B cell (primary cell): Measurements from ENCODE around the gene GPR158. TPM values are rescaled to one million over a fixed set of nuclear protein-coding genes. Genes with fewer than 3 reads are reported as not detected.

ENCODE experiments used
- ATAC-seq: fragments of 200-7000 bp; cut with Tn5 transposase; one replicate; pipeline ENCODE4 v1.10.0; 2021; ENCODE audit warnings: low read depth, mild to moderate bottlenecking, moderate number of reproducible peaks, moderate library complexity
- CTCF ChIA-PET: fragments of 350-600 bp; sonication (Branson Sonifier 250); formaldehyde crosslinking; loops from one replicate; lab custom pipeline; 2021; ENCODE audit warnings: antibody characterized with exemption, inconsistent platforms; lab: Charles Lee
- POLR2A ChIA-PET: fragments of 350-600 bp; sonication (Branson Sonifier 250); formaldehyde crosslinking; loops from one replicate; lab custom pipeline; 2021; ENCODE audit warnings: antibody characterized with exemption; lab: Charles Lee
- DNase-seq: peaks from one replicate; pipeline ENCODE4 v3.0.0; 2013
- H2AFZ ChIP-seq: 2 replicates; pipeline ENCODE4 v1.6.1; 2012; ENCODE audit warnings: mild to moderate bottlenecking, low read depth, low read length; ENCODE audit not compliant: insufficient read depth, poor library complexity, severe bottlenecking
- H3K27ac ChIP-seq, 2 donors: 1 replicate in 1 of 2; 2 replicates in 1 of 2; pipeline ENCODE4 v1.5.1; 2012 to 2013; ENCODE audit warnings: low read length in 2 of 2, mild to moderate bottlenecking in 2 of 2, moderate library complexity in 1 of 2
- H3K27me3 ChIP-seq, 4 experiments: fragments of 200-600 bp in 1 of 4; sonication (generic) in 1 of 4; replicated peaks in 1 of 4; 1 replicate in 2 of 4; 2 replicates in 2 of 4; pipeline versions ENCODE4 v1.6.1 to v1.7.0; 2013 to 2016; ENCODE audit warnings: low read length in 3 of 4, mild to moderate bottlenecking in 2 of 4, mixed read lengths in 1 of 4, moderate library complexity in 1 of 4; ENCODE audit not compliant: insufficient read depth in 4 of 4, control insufficient read depth in 3 of 4; ENCODE audit errors: control extremely low read depth in 1 of 4
- H3K36me3 ChIP-seq, 2 experiments: replicated peaks in 1 of 2; 1 replicate in 1 of 2; 2 replicates in 1 of 2; pipeline versions ENCODE4 v1.6.1 to v1.7.1; 2013; ENCODE audit warnings: low read length in 1 of 2; ENCODE audit not compliant: insufficient read depth in 2 of 2, control insufficient read depth in 1 of 2; ENCODE audit errors: control extremely low read depth in 1 of 2, extremely low read depth in 1 of 2
- H3K4me1 ChIP-seq, 2 donors: fragments of 200-600 bp in 1 of 2; sonication (generic) in 1 of 2; 1 replicate in 1 of 2; 2 replicates in 1 of 2; pipeline versions ENCODE4 v1.5.1 to v1.6.1; 2013 to 2017; ENCODE audit warnings: low read length in 2 of 2; ENCODE audit not compliant: control insufficient read depth in 2 of 2, insufficient read depth in 2 of 2
- H3K4me2 ChIP-seq: replicated peaks from 2 replicates; pipeline ENCODE3; 2012; ENCODE audit warnings: mild to moderate bottlenecking, low read depth, low read length; ENCODE audit not compliant: poor library complexity, severe bottlenecking
- H3K4me3 ChIP-seq, 5 experiments: fragments of 200-600 bp in 1 of 5; sonication (generic) in 1 of 5; 1 replicate in 3 of 5; 2 replicates in 2 of 5; pipeline versions ENCODE4 v1.5.1 to v1.7.0; 2011 to 2016; ENCODE audit warnings: low read length in 4 of 5, mild to moderate bottlenecking in 4 of 5, low read depth in 2 of 5, control low read depth in 1 of 5, moderate library complexity in 1 of 5; ENCODE audit not compliant: insufficient read depth in 1 of 5; ENCODE audit errors: control extremely low read depth in 1 of 5, extremely low read depth in 1 of 5
- H3K79me2 ChIP-seq: fragments of 200-600 bp; sonication (generic); one replicate; pipeline ENCODE4 v1.6.0; 2016; ENCODE audit warnings: low read length; ENCODE audit not compliant: control insufficient read depth, insufficient read depth
- H3K9ac ChIP-seq: fragments of 200-600 bp; sonication (generic); 2 replicates; pipeline ENCODE4 v1.6.1; 2017; ENCODE audit warnings: mild to moderate bottlenecking, low read length, moderate library complexity
- H3K9me3 ChIP-seq, 3 donors: one replicate each; pipeline versions ENCODE4 v1.6.1 to v1.7.1; 2013; ENCODE audit warnings: low read length in 2 of 3; ENCODE audit not compliant: control insufficient read depth in 2 of 3, insufficient read depth in 1 of 3; ENCODE audit errors: control extremely low read depth in 1 of 3
- H4K20me1 ChIP-seq: 2 replicates; pipeline ENCODE4 v1.6.0; 2012; ENCODE audit warnings: mild to moderate bottlenecking, low read length; ENCODE audit not compliant: insufficient read depth, control insufficient read depth, poor library complexity, severe bottlenecking
- H3K27ac Mint-ChIP-seq: one replicate; pipeline ENCODE4 v1.8.0; 2021; ENCODE audit warnings: mixed read lengths
- H3K27me3 Mint-ChIP-seq: one replicate; pipeline ENCODE4 v1.8.0; 2021; ENCODE audit warnings: mixed read lengths
- H3K4me1 Mint-ChIP-seq: one replicate; pipeline ENCODE4 v1.8.0; 2021; ENCODE audit warnings: mixed read lengths
- H3K4me3 Mint-ChIP-seq: one replicate; pipeline ENCODE4 v1.8.0; 2021; ENCODE audit warnings: mixed read lengths
- H3K9me3 Mint-ChIP-seq: one replicate; pipeline ENCODE4 v1.8.0; 2022; ENCODE audit warnings: mixed read lengths; ENCODE audit not compliant: insufficient read depth
- EZH2 ChIP-seq: IDR thresholded peaks from 2 replicates; pipeline ENCODE4 v1.6.1; 2012; ENCODE audit warnings: borderline replicate concordance, low read depth, mild to moderate bottlenecking, moderate library complexity, low read length; ENCODE audit not compliant: insufficient read depth, poor library complexity, severe bottlenecking
- WGBS: methylation state at CpG from one replicate; pipeline ENCODE4 v1.1.5; 2013; ENCODE audit warnings: missing lambda C conversion rate; ENCODE audit not compliant: insufficient coverage; 5-methylcytosine and 5-hydroxymethylcytosine counted together
- intact Hi-C: fragments of 100-400 bp; cut with micrococcal nuclease; formaldehyde crosslinking; loops from one replicate; pipeline ENCODE4 v1.10.0; 2022
- polyA plus RNA-seq: library from polyadenylated mRNA; depleted of rRNA; stranded (reverse); fragments of >200 nt; gene quantifications from 2 replicates; pipeline ENCODE4 v1.2.3, GENCODE V29; 2012
- total RNA-seq, 2 donors: library from RNA; stranded (reverse); fragments of 120-200 nt in 1 of 2; gene quantifications; 1 replicate in 1 of 2; 2 replicates in 1 of 2; pipeline versions ENCODE4 v1.2.3 to v1.2.4, GENCODE V29; 2013 to 2022
- TF ChIP-seq, protein P1 (sequence below): fragments of 200-600 bp; IDR thresholded peaks from one replicate; pipeline ENCODE4 v1.8.0; 2022; ENCODE audit warnings: antibody characterized with exemption, mild to moderate bottlenecking

The GPR158 gene
- total and polyA plus RNA-seq, 2 donors (not counting 1 experiment from before 2014, with no cell fraction given), result not detected

GRCh38 chr10:25508112-25508815 lies 333.5 kb downstream of the GPR158 start:
- Mint-ChIP-seq H3K4me3 (no peak overlapping the region), H3K27me3 (no peaks in the 10 kb centered on the region), H3K27ac (no peak overlapping the region), H3K4me1 (no peaks in the 10 kb centered on the region), H3K9me3 (no peaks in the 10 kb centered on the region)
- DNase-seq (no peak), ATAC-seq (no peak)
- ChIA-PET POLR2A (no interaction called here), CTCF (no interaction called here)
- no peak overlapping the region for H3K9ac ChIP-seq
- H4K20me1 ChIP-seq, result no peaks in the 10 kb centered on the region
- no peak overlapping the region for H3K27ac ChIP-seq
- H3K27me3 ChIP-seq, result no peaks in the 10 kb centered on the region
- no peak overlapping the region for H3K4me2 ChIP-seq
- no peaks in the 10 kb centered on the region for H3K4me1 ChIP-seq
- H3K36me3 ChIP-seq, result no peaks in the 10 kb centered on the region
- H3K4me3 ChIP-seq, result no peak overlapping the region
- no peaks in the 10 kb centered on the region for H3K79me2 ChIP-seq
- no peak for TF ChIP-seq EZH2
- TF ChIP-seq, protein P1, sequence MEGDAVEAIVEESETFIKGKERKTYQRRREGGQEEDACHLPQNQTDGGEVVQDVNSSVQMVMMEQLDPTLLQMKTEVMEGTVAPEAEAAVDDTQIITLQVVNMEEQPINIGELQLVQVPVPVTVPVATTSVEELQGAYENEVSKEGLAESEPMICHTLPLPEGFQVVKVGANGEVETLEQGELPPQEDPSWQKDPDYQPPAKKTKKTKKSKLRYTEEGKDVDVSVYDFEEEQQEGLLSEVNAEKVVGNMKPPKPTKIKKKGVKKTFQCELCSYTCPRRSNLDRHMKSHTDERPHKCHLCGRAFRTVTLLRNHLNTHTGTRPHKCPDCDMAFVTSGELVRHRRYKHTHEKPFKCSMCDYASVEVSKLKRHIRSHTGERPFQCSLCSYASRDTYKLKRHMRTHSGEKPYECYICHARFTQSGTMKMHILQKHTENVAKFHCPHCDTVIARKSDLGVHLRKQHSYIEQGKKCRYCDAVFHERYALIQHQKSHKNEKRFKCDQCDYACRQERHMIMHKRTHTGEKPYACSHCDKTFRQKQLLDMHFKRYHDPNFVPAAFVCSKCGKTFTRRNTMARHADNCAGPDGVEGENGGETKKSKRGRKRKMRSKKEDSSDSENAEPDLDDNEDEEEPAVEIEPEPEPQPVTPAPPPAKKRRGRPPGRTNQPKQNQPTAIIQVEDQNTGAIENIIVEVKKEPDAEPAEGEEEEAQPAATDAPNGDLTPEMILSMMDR, result no peak
- WGBS, result 69% methylated on average over 4 of the region's 5 CpGs
- intact Hi-C loops, result no loop called here
- H2AFZ ChIP-seq, result no peak overlapping the region
- no peaks in the 10 kb centered on the region for H3K9me3 ChIP-seq

GRCh38 chr10:25509151-25509550 lies 334.4 kb downstream of the GPR158 start:
- Histone ChIP-seq H3K27ac (no peak overlapping the region), H4K20me1 (no peaks in the 10 kb centered on the region), H3K4me1 (no peaks in the 10 kb centered on the region), H3K9ac (no peak overlapping the region), H3K36me3 (no peaks in the 10 kb centered on the region), H3K4me3 (no peak overlapping the region), H3K9me3 (no peaks in the 10 kb centered on the region), H3K79me2 (no peaks in the 10 kb centered on the region), H2AFZ (no peak overlapping the region), H3K4me2 (no peak overlapping the region), H3K27me3 (no peaks in the 10 kb centered on the region)
- TF ChIP-seq, protein P1, result no peak
- no peak for TF ChIP-seq EZH2
- no peaks in the 10 kb centered on the region for H3K4me1 Mint-ChIP-seq
- ATAC-seq (no peak), DNase-seq (no peak)
- H3K27ac Mint-ChIP-seq, result no peak overlapping the region
- CTCF ChIA-PET, result no interaction called here
- no peaks in the 10 kb centered on the region for H3K27me3 Mint-ChIP-seq
- intact Hi-C loops, result no loop called here
- 83% methylated on average over 1 of the region's 6 CpGs for WGBS
- H3K4me3 Mint-ChIP-seq, result no peak overlapping the region
- no peaks in the 10 kb centered on the region for H3K9me3 Mint-ChIP-seq
- POLR2A ChIA-PET, result no interaction called here
